Activated gamma-delta T cell treated with anti-CD3 and anti-CD28 coated beads, Interleukin-2, amount 50 U/mL, for 16 hours (primary cell): ENCODE measurements around the gene MGAT5.
A peak's percentile ranks its signal among the peaks of the same experiment; 100 is the strongest.

ENCODE experiments used
- DNase-seq: peaks from one replicate; pipeline ENCODE4 v3.0.0-alpha.2; 2020; ENCODE audit warnings: low read depth

MGAT5 gene

GRCh38 chr2:134399096-134399495 is 145.2 kb downstream of the MGAT5 start:
- DNase-seq = no peak

GRCh38 chr2:134401081-134401497 is 147.2 kb downstream of the MGAT5 start:
- DNase-seq = no peak

GRCh38 chr2:134401789-134402188 is 147.9 kb downstream of the MGAT5 start:
- no peak for DNase-seq

DNA sequence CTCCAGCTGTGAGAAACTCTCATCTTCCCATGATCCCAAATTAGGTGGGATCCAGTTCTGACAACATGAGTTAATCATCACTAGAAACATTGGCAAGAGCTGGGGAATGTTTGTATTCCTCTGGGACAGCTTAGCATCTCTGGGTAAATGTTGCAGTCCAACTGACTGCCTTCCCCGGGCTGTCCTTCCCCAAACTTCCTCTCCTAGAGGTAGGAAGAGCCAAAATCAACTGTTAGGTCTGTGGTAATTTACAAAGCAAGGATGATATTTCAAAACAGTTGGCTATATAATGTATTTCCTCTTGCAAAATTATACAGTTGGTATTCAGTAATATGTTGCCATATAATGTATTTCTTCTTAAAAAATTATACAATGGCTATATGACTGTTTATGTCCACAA is 148.5 kb downstream of the MGAT5 start:
- DNase-seq = no peak

GRCh38 chr2:134405611-134406081 is 151.8 kb downstream of the MGAT5 start:
- no peak for DNase-seq

- DNase-seq = no peak
These were observed 152.4 kb downstream of the MGAT5 start for GRCh38 chr2:134406311-134406710.

DNA sequence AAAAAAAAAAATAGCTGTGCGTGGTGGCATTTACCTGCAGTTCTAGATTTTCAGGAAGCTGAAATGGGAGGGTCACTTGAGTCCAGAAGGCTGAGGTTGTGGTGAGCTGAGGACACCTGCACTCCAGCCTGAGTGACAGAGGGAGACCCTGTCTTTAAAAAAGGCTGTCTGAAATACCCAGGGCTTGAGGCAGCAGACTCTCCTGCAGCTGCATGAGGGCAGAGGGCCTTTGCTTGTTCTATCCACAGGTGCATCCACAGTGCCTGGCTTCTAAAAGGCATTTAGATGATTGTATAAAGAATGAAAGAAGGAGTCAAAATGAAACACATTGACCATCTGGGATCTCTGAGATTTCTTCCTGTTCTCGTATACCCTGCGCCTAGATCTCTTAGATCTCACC is 152.9 kb downstream of the MGAT5 start:
- no peak for DNase-seq

DNA sequence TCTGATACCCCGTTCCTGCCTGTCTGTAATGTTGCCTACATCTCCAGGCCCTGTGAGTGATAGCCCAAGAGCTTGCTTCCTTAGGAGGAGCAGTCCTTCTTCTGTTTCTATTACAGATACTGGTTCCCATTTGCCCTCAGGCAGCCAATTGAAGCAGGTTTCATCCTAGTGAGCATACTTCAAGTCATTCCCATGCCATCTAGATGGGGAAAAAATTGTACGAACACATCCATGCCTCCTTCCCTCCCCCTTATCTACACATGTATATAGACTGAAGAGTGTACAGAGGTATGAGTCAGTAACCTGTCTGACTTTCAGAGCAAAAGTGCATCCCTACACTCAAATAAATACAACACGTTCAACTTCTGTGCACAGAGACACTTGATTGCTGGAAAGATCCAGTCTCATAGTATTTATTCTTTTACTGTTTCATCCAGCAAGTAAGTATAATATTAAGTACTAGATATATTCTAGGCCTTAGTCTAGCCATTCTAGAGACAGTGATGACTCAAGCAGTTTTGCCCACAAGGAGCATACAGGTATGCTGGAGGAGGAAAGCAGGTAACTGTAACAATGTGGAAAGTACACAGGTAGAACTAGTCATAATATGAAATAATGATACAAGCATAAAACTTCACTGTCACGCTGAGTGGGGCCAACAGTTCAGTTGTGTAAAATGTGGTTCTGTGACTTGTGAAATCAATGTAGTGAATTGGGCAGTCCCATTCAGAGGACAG is 153.4 kb downstream of the MGAT5 start:
- DNase-seq = no peak

DNA sequence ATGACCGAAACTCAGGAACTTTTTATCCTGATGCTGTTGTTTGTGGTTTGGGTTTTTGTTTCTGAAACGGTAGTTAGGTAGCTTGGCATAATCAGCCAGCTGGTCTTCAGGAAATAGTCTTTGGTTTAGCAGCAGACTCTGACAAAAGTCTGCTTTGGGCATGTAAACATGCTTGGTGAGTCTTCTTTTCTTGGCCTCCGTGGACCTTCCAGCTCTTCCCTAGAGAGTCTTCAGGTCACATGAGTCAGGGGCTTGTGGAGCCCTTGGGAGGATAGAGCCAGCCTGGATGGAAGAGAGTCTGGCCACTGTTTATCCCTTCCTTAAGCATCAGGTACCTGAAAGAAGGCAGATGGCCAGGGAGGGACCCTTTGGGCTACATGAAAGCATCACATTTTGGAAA is 154.5 kb downstream of the MGAT5 start:
- no peak for DNase-seq

- DNase-seq = no peak
These were observed 154.9 kb downstream of the MGAT5 start for GRCh38 chr2:134408791-134409190.

DNA sequence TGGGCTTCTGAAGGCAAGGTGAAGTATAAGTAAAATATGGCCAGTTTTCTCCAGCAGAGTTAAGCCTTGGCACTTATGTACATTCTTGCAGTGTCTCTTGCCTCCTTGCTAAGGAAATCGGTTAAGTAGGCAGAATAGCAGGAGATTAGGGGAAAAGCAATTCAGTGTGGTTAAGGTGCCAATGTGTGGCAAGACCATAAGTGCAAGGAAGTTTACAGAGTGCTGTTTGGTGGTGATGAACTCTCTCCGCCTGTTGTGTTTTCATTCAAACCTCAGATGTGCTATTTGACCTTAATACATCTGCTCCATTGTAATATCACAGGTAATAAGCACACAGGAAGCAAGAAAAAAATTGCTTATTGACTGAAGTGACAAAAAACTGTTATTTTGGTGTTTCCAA is 156.1 kb downstream of the MGAT5 start:
- DNase-seq = no peak

DNA sequence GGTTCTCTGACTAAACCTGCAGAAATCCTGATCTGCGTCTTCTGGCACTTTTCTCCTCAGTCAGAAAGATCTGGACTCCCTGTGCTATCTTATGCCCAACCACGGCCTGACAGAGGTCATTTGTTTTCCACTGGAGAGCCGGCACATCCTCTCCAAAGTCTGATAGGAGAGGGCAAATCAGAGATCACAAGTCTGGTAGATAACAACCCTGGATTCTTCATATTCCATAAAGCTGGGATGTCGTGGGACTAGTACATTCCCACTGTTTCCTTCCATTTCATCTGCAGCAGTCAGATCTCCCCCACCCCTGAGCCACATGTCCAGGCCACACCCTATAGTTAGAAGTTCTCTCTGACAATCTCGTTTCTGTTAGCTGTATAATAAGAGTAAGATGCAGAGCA is 157.0 kb downstream of the MGAT5 start:
- no peak for DNase-seq

DNA sequence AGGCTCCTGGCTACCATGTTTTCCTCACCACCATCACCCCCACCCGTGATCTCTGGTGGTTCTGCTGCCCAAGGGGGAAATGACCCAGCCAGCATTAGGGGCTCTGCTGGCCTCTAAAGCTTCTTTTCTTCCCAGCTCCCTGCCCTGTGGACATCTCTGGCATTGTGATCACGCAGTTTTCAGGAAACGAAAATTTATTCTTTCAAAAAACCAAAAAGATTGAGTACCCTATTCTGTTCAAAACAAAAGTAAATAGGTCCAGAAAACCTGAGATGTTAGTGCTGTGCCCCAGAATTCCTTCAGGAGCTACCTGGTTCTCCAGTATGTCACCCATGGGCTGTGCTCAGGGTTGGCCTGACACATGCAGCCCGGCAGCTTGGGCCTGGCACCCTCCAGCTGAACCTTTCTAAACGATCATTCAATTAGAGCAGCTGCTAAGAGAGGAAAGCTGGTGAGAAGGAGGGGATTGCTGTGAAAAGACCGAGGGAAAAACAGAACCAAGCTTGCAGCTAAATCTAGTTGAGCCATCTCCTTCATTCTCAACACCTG is 157.5 kb downstream of the MGAT5 start:
- DNase-seq = no peak

- DNase-seq = peak; percentile 38
These were observed 158.2 kb downstream of the MGAT5 start for GRCh38 chr2:134411828-134412638.

DNA sequence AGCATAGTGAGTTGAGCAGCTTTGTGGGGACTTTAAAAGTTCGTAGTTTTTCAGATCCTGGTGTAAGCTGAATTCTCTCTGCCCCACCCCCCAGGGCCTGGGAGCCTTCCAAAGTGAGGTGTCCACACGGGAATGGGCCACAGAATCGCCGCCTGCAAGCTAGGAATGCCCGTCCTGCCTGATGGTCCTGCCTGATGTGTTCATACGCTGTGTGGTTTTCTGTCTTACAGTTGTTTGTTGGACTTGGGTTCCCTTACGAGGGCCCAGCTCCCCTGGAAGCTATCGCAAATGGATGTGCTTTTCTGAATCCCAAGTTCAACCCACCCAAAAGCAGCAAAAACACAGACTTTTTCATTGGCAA is 158.7 kb downstream of the MGAT5 start:
- no peak for DNase-seq

DNA sequence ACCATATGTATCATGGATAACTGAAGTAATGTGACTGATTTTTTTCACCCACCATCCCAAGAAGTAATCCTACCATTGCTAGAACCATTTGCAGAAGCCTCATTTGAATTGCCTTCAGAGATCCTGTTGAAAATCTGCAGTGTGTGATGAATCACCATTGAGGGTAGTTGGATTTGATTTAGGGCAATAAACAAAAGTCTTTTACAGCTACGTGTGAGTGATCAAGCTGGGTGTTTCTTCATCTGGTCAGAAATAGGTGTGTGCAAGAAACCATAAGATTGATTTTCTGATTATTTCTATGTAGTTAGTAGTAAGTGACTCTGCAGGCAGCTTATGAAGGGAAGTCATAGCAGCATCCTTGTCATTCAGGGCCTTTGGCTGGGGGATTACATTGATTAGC is 159.6 kb downstream of the MGAT5 start:
- no peak for DNase-seq

DNA sequence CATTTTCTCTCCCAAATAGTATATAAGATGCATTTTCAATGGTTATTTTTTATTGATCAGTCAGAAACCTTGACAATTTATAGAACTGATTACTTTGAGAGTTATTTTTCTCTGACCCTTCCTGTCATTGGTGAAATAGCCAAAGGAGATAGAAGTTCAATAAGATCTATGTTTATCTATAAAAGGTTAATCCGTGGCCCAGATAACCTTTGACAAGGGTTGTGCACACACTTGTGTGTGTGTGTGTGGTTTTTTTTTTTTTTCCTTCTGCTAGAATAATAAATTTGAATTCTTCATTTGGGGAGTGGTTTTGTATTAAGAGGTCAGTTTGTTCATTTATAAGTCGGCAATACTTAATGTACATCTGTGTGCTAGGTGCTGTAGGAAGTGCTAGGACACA is 160.0 kb downstream of the MGAT5 start:
- no peak for DNase-seq

DNA sequence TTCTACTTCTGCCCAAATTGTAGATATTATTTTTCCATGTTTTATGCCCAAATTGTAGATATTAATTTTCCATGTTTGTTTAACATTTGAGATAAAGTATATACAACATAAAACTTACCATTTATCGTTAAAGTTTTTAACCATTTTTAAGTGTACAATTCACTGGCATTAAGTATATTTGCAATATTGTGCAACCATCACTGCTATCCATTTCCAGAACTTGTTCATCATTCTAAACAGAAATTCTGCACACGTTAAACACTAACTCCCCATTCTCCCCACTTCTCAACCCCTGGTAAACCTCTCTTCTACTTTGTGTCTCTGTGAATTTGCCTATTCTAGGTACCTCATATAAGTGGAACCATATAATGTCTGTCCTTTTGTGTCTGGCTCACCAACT is 162.1 kb downstream of the MGAT5 start:
- no peak for DNase-seq

DNA sequence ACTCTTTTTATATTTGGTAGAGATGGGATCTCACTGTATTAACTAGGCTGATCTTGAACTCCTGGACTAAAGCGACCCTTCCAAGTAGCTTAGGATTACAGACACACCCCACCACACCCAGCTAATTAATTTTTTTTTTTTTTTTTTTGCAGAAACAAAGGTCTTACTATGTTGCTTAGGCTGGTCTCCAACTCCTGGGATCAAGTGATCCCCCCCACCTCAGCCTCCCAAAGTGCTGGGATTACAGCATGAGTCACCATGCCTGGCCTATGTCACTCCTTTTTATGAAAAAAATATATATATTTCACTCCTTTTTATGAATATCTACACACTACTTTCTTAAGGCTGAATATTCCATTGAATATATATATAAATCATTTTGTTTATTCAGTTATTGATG is 162.8 kb downstream of the MGAT5 start:
- DNase-seq = no peak

- DNase-seq = no peak
These were observed 164.2 kb downstream of the MGAT5 start for GRCh38 chr2:134417968-134418582.

DNA sequence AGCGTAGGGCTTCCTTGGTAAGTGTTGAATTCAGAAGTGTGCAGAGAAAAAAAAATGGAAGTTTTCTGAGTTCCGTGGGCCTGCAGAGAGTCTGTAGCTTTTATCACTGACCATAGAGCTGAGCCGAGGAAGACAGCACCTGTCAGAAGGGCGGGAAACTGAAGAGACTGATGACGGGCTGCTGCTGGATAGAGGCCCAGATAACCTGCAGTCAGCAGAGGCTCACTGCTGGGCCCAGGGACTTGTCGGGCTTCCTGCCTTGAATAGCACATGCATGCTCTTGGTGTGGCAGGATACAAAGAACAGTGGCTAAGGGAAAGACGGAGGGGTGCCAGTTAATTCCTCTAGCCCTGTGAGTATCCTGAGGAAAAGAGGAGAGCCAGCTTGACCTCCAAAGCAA is 166.4 kb downstream of the MGAT5 start:
- DNase-seq = no peak

GRCh38 chr2:134420920-134421319 is 167.0 kb downstream of the MGAT5 start:
- no peak for DNase-seq
